HG03175 (cell line): ENCODE data around the gene SLC43A3.

ENCODE experiments used
- ATAC-seq: cut with Tn5 transposase; IDR thresholded peaks from one replicate; pipeline ENCODE4 v1.9.1; 2021; ENCODE audit warnings: mild to moderate bottlenecking, moderate library complexity; ENCODE audit not compliant: unreplicated experiment

SLC43A3 gene

DNA sequence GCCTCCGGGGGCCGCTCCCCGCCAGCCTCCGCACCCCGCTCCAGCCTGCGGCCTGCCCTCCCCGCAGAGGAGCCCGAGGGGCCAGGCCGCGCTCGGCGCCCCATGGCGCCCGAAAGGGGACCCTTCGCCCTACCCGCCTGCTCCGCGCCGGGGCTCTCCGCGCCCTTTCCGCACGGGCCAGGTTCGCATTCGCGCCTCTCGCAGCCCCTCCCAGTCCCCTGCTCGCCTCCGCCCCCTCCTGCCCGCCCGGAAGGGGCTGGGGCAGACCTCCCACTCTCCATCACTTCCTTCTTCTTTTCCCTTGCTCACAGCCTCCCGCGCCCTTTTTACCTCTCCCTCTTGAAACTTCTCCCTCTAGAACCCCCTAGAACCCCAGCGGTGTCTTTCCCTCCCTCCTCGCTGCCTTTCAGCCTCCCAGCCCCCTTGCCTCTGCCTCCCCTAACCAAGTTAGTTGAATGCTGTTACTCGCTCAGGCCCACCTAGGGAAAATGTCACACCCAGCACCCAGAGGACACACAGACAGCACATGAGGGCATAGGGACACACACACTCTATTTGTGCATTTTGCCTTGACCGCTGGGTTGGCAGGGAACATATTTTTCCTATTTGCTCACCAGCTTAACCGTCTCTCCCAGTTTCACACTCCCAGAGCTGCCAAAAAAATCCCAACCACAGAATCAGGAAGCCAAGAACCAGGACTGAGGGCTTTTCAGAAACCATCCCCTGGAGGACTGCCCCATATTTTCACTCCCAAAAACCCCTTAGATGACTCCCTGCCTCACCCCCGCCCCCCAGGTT, at the start of gene SLC43A3:
TSS of gene SLC43A3 (minus strand) at position 193 of the 798 bp plus-strand sequence. CDS start 949 bp downstream, outside the sequence.
- peak; percentile 47 for ATAC-seq

- peak; percentile 33 for ATAC-seq
Observed at GRCh38 chr11:57476047-57476756, 49.3 kb upstream of the SLC43A3 start.

GRCh38 chr11:57475671-57476046, 48.7 kb upstream of the SLC43A3 start:
- no peak for ATAC-seq

DNA sequence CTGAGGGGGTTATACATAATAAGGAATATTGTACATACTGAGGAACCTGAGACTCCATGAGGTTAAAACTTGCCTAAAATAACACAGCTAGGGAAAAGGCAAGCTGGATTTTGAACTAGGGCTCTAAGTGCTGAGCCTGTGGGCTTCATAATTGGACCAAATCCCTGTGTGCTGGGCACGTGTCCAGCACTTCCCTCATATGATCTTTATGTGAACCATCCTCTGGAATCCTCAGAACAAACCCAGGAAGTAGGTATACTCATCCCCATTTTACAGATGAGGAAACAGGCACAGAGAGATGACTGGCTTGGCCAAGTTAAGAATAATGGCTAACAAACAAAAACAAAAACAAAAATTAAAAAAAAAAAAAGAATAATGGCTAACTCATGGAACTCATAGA, 48.3 kb upstream of the SLC43A3 start:
- no peak for ATAC-seq

DNA sequence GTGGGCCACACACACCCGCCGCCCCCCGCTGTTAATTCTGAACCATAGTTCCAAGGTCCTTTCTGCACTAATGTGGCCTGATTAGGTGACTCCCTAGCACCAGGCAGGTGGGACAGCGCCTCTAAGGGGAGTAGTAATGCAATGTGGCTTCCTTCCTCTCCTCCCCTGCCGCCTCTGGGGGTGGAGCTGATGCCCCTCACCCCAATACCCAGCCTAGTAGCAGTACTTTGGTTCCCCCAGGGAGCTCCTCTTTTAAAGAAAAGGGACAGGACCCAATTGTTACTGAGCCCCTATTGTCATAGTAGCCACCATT, 47.8 kb upstream of the SLC43A3 start:
- no peak for ATAC-seq

DNA sequence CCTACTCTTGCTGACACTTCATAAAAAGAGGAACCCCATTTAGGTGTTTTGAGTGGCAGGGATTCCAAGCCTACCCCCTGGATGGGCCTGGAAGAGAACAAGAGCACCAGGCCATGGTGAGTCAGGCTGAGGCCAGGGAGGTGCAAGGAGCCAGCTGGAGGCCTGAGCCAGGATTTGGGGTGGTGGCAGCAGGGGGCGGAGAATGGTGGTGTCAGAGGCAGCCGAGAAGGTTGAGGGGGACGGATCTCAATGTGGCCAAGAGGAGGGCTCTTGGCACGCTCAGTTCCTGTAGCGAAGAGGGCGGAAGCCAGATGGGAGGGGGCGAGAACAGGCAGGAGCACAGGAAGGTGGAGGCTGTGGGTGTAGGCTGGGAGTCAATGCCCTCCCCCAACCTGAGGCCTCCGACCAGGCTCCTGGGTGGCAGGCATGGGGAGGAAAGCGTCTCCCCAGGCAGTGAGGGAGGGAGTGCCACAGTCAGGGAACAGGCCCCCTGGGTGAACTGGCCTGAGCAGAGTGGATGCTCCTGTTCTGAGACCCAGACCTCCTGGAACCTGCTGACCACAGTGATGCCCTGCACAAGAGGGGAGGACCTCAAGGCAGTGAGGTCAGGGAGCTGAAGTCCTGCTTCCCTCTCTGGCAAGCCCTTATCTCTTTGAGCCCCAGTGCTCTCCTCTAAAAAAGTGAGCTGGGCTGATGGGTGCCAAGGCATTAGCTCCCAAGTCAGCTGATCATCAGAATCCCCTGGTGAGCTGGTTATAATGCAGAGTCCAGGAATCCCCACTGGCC, 47.3 kb upstream of the SLC43A3 start:
- no peak for ATAC-seq

GRCh38 chr11:57473285-57473841, 46.4 kb upstream of the SLC43A3 start:
- no peak for ATAC-seq

- no peak for ATAC-seq
Observed at GRCh38 chr11:57471496-57471895, 44.6 kb upstream of the SLC43A3 start.

DNA sequence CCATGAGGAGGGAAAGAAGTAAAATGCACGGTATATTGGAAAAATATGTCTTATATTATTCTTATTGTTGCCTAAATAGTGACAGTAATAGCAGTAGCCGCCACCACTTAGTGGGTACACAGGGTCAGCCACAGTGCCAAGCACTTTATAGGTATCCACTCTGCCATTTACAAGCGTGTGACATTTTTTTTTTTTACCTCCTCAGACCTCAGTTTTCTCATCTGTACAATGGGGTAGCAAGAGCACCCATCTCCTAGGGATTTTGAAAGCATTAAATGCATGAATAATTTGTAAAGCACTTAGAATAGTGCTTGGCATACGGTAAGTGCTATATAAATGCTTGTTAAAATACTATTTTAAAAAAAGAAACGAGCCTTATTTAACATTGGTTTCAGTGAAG, 42.3 kb upstream of the SLC43A3 start:
- ATAC-seq = no peak

- no peak for ATAC-seq
Observed at GRCh38 chr11:57468276-57468675, 41.4 kb upstream of the SLC43A3 start.

DNA sequence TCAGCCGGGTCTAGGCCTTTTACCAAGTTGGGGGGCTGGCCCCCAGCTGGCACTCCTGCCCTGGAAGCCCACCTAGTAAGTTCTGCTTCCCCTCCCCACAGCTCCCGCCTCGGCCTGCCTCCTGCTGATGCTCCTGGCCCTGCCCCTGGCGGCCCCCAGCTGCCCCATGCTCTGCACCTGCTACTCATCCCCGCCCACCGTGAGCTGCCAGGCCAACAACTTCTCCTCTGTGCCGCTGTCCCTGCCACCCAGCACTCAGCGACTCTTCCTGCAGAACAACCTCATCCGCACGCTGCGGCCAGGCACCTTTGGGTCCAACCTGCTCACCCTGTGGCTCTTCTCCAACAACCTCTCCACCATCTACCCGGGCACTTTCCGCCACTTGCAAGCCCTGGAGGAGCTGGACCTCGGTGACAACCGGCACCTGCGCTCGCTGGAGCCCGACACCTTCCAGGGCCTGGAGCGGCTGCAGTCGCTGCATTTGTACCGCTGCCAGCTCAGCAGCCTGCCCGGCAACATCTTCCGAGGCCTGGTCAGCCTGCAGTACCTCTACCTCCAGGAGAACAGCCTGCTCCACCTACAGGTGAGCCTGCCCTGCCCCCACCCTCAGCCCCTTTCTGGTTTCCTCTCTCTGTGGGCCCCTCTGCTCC, 40.7 kb upstream of the SLC43A3 start:
- ATAC-seq = no peak

DNA sequence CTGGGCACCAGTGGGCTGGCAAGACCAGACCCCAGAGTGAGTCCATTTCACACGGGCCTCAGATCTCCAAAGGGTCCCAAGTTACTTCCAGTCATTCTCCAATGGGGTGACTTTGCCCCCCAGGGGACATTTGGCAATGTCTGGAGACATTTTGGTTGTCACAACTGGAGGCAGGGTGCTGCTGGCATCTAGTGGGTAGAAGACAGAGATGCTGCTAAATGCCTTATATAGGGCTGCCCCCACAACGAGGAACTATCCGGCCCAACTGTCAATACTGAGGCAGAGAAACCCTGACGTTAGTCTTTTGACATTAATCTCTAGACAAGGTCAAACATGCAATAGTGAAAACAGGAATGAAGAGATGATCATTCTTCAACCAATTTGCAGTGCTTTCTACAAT, 39.8 kb upstream of the SLC43A3 start:
- ATAC-seq = no peak

- ATAC-seq = no peak
Observed at GRCh38 chr11:57464539-57465181, 37.7 kb upstream of the SLC43A3 start.

DNA sequence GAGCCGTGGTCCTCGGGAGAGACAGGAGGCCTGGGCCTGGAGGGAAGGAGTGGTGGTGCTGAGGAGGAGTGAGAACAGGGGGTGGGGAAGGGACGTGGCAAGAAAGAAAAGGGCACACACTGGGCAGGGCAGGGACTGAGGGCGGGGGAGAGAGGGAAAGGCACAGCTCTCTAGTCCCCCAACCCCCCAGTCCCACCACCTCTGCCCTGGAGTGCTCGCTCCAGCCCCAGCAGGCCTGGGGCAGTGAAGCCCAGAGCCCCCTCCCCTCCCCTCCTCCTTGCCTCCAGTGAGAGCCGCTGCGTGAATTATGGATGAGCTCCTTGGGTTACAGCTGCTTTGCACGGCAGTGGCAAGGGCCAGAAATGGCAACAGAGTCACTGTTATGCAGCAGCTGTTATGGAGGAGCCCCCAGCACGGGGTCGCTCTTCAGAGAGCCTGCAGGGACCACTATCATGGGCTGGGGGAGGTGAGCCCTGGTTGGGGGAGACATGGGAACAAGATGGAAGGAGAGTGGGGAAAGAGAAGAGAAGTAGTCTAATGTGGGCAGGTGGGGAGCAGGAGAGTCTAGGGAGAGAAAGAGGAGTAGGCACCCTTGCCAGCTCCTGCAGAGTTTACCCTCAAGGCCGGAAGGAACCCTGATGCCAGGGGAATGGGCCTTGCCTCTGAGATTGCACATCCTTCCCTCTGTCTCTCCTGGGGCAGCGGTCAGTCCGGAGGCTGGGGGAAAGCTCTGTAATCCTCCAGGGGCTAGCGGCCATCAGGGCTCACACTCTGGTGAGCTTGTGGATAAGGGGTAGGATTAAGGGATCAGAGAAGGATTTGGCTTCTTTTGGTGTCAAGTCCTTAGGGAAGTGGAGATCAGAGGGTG, 37.0 kb upstream of the SLC43A3 start:
- no peak for ATAC-seq

GRCh38 chr11:57462597-57462996, 35.7 kb upstream of the SLC43A3 start:
- no peak for ATAC-seq

GRCh38 chr11:57461841-57462489, 35.0 kb upstream of the SLC43A3 start:
- no peak for ATAC-seq

GRCh38 chr11:57460758-57461749, 34.1 kb upstream of the SLC43A3 start:
- no peak for ATAC-seq
